OCI-LY3 (cell line): ENCODE results near the gene REG3G.

ENCODE experiments used
- H2AFZ ChIP-seq: fragments of 200-600, 300-600 bp; shearing (Covaris generic); 2 replicates; pipeline ENCODE4 v1.6.0; 2014; ENCODE audit warnings: antibody characterized with exemption, low read depth, low read length
- H3K27ac ChIP-seq: fragments of 200-600, 300-600 bp; sonication (generic); 2 replicates; pipeline ENCODE4 v1.5.1; 2014; ENCODE audit warnings: mild to moderate bottlenecking, low read length, moderate library complexity, mixed read lengths
- H3K27me3 ChIP-seq: fragments of 200-600, 300-600 bp; sonication (generic); 2 replicates; pipeline ENCODE4 v1.6.1; 2014; ENCODE audit warnings: low read depth, low read length, mixed read lengths
- H3K36me3 ChIP-seq: fragments of 200-600, 300-600 bp; sonication (generic); replicated peaks from 2 replicates; pipeline ENCODE3; 2014; ENCODE audit warnings: low read depth, low read length, mixed read lengths
- H3K4me1 ChIP-seq: fragments of 300-600, 200-600 bp; sonication (generic); 2 replicates; pipeline ENCODE4 v1.6.1; 2014; ENCODE audit warnings: low read length, mixed read lengths
- H3K4me2 ChIP-seq: fragments of 200-600, 300-600 bp; sonication (generic); 2 replicates; pipeline ENCODE4 v1.6.1; 2014; ENCODE audit warnings: low read length, mixed read lengths
- H3K4me3 ChIP-seq: fragments of 300-600, 200-600 bp; sonication (generic); 2 replicates; pipeline ENCODE4 v1.5.1; 2014; ENCODE audit warnings: antibody characterized with exemption, mild to moderate bottlenecking, low read length, moderate library complexity
- H3K79me2 ChIP-seq: fragments of 300-600, 200-600 bp; shearing (Covaris generic); 2 replicates; pipeline ENCODE4 v1.6.1; 2014; ENCODE audit warnings: mild to moderate bottlenecking, low read length, mixed read lengths
- H3K9ac ChIP-seq: fragments of 300-600, 200-600 bp; shearing (Covaris generic); 2 replicates; pipeline ENCODE4 v1.6.0; 2014; ENCODE audit warnings: mild to moderate bottlenecking, low read length, moderate library complexity
- H3K9me3 ChIP-seq: fragments of 200-600, 300-600 bp; shearing (Covaris generic); 2 replicates; pipeline ENCODE4 v1.6.1; 2014; ENCODE audit warnings: low read length, mixed read lengths; ENCODE audit not compliant: insufficient read depth
- H4K20me1 ChIP-seq: fragments of 200-600, 300-600 bp; sonication (generic); 2 replicates; pipeline ENCODE4 v1.6.1; 2016; ENCODE audit warnings: low read length, mixed read lengths; ENCODE audit not compliant: insufficient read depth
- EZH2phosphoT487 ChIP-seq: fragments of 200-600 bp; shearing (Covaris generic); IDR thresholded peaks from 2 replicates; pipeline ENCODE4 v1.6.1; 2018; ENCODE audit warnings: antibody characterized with exemption, mixed run types, low read depth
- TF ChIP-seq, protein P1 (sequence below): fragments of 200-600, 300-600 bp; sonication (generic); IDR thresholded peaks from 2 replicates; pipeline ENCODE4 v1.5.1; 2014; ENCODE audit warnings: antibody characterized with exemption, low read length, low read depth

Gene REG3G

DNA sequence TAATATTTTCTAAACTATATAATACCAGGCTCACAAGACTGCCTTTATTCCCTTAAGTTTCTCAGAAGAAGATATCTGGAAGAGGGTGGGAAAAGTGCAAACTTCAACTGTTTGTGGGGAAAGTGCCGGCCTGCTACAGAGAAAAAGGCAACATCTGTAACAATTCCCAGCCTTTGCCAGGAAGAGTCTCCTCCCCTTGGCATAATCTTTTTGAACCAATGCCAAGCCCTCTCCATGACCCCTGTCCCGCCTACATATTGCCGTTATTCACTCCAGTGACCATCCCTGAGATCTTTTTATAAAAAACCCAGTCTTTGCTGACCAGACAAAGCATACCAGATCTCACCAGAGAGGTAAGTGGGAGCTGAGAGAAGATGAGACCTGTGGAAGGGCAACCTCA lies at the start of gene REG3G:
TSS of gene REG3G (plus strand) at position 282 of the 400 bp plus-strand sequence. CDS start 392 bp downstream, outside the sequence.
- Histone ChIP-seq H3K36me3 (no peaks in the 10 kb centered on the region), H3K27ac (no peak within 1 kb of the TSS), H3K9me3 (no peaks in the 10 kb centered on the region), H3K9ac (no peak within 1 kb of the TSS), H2AFZ (no peak within 1 kb of the TSS), H3K4me1 (no peaks in the 10 kb centered on the region), H3K27me3 (no peaks in the 10 kb centered on the region), H3K79me2 (no peaks in the 10 kb centered on the region), H4K20me1 (no peaks in the 10 kb centered on the region), H3K4me3 (no peak within 1 kb of the TSS), H3K4me2 (no peak within 1 kb of the TSS)
- TF ChIP-seq, protein P1, sequence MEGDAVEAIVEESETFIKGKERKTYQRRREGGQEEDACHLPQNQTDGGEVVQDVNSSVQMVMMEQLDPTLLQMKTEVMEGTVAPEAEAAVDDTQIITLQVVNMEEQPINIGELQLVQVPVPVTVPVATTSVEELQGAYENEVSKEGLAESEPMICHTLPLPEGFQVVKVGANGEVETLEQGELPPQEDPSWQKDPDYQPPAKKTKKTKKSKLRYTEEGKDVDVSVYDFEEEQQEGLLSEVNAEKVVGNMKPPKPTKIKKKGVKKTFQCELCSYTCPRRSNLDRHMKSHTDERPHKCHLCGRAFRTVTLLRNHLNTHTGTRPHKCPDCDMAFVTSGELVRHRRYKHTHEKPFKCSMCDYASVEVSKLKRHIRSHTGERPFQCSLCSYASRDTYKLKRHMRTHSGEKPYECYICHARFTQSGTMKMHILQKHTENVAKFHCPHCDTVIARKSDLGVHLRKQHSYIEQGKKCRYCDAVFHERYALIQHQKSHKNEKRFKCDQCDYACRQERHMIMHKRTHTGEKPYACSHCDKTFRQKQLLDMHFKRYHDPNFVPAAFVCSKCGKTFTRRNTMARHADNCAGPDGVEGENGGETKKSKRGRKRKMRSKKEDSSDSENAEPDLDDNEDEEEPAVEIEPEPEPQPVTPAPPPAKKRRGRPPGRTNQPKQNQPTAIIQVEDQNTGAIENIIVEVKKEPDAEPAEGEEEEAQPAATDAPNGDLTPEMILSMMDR, result no peak
- TF ChIP-seq EZH2phosphoT487, result no peak

DNA sequence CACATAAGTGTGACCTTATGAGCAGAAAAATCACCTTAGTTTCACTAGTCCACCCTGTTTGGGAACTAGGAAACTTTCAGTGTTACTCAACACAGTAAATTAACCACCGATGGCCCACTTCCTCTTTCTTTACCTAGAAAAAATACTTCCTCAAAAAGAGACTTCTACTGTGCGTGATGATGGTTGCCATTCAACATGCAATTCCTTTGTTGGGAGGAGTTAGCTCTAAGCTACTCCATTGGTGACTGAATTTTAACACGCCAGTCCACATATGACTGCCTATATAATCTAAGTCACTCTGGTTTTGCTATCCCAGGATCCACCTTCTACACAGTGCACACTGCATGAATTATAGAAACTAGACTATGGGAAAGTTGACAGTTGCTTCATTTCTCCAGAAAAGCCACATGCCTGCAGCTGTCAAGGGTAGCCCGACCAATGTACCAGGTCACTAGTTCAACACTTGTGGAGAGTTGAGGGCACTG lies 47.8 kb upstream of the REG3G start:
- no peak overlapping the region for H3K9ac ChIP-seq
- H3K4me3 ChIP-seq, result peak overlapping the region; percentile 24; the same call in 1 of the 2 replicates
- no peaks in the 10 kb centered on the region for H3K9me3 ChIP-seq
- H3K36me3 ChIP-seq, result no peaks in the 10 kb centered on the region
- H3K27me3 ChIP-seq, result no peaks in the 10 kb centered on the region
- H3K27ac ChIP-seq, result peak overlapping the region; percentile 37
- no peak for TF ChIP-seq EZH2phosphoT487
- TF ChIP-seq, protein P1, result no peak
- H4K20me1 ChIP-seq, result no peaks in the 10 kb centered on the region
- no peak overlapping the region for H2AFZ ChIP-seq
- peaks cover 50% of the 10 kb centered on the region for H3K4me1 ChIP-seq
- H3K79me2 ChIP-seq, result no peaks in the 10 kb centered on the region
- peak overlapping the region; percentile 61 for H3K4me2 ChIP-seq

DNA sequence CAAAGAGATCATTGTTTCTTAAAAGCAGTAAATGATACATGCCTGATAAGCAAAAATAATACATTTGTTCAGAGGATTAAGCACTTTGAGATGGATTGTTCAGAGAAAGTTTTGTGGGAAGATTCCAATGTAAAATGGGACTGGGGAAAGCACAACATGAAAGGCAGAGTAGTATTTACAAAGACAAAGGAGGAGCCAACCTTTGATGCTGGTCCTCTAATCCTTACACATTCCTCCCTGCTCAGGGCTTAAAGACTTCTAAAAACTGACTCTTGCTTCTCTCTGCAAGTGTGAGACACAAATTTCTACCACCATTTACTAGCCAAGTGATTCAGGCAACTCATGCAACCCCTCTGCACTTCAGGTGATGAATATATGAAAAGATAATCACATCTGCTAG lies 47.2 kb upstream of the REG3G start:
- no peak overlapping the region for H3K27ac ChIP-seq
- no peaks in the 10 kb centered on the region for H3K36me3 ChIP-seq
- no peak overlapping the region for H2AFZ ChIP-seq
- H3K4me2 ChIP-seq, result peak overlapping the region; percentile 61
- H3K27me3 ChIP-seq, result no peaks in the 10 kb centered on the region
- TF ChIP-seq EZH2phosphoT487, result no peak
- TF ChIP-seq, protein P1, result no peak
- no peaks in the 10 kb centered on the region for H4K20me1 ChIP-seq
- no peaks in the 10 kb centered on the region for H3K9me3 ChIP-seq
- H3K9ac ChIP-seq, result no peak overlapping the region
- H3K4me3 ChIP-seq, result no peak overlapping the region
- H3K79me2 ChIP-seq, result no peaks in the 10 kb centered on the region
- H3K4me1 ChIP-seq, result peaks cover 52% of the 10 kb centered on the region

DNA sequence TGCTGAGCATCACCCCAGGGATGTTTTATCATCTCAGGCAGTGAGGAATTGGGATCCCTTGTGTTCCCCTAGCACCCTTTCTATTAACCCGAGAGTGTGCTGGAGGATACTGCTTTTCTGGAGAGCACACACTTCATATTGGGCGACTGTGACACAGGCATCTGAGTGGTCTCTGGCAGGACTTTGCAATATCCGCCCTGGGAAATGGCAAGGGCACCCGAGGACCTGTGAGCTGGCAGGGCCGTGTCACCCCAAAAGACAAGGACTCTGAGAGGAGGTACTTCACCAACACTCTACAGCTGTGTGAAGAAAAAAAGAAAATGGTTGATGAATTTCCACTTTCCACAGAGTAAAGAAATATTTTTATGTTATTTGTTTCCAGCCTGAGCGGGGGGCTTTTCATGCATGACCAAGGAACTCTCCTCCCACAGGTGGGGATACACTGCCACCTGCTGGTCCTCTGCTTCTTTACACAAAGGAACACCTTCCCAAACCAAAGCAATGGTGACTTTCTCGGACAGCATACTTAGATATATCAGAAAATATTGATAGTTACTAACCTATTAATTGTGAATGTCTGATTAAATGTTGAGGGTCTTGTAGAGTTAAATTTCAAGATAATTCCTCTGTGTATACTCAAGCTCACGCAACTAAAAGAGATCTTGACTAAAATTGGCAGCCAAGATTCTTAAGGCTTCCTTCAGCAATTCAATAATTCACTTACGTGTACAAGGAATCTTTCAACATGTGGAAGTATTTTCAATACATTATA lies 45.9 kb upstream of the REG3G start:
- no peaks in the 10 kb centered on the region for H3K27me3 ChIP-seq
- peak overlapping the region; percentile 71 for H3K4me2 ChIP-seq
- H3K79me2 ChIP-seq, result no peaks in the 10 kb centered on the region
- H3K4me3 ChIP-seq, result peak overlapping the region; percentile 66
- H3K27ac ChIP-seq, result no peak overlapping the region
- peaks cover 52% of the 10 kb centered on the region for H3K4me1 ChIP-seq
- no peaks in the 10 kb centered on the region for H4K20me1 ChIP-seq
- H3K9ac ChIP-seq, result peak overlapping the region; percentile 15; the same call in 1 of the 2 replicates
- no peak for TF ChIP-seq EZH2phosphoT487
- TF ChIP-seq, protein P1, result peak; percentile 94
- H2AFZ ChIP-seq, result no peak overlapping the region
- no peaks in the 10 kb centered on the region for H3K36me3 ChIP-seq
- H3K9me3 ChIP-seq, result no peaks in the 10 kb centered on the region
